Activated B cell treated with CpG ODN at 0.5 μM for 24 hours (primary cell): ENCODE measurements around the gene PTPN7. TPM values are rescaled to one million over a fixed set of nuclear protein-coding genes. Genes with fewer than 3 reads are reported as not detected.

Experiments used
- ATAC-seq: fragments of 200-7000 bp; cut with Tn5 transposase; one replicate; pipeline ENCODE4 v1.10.0; 2021; ENCODE audit warnings: low read depth, mild to moderate bottlenecking, moderate library complexity
- CTCF ChIA-PET: fragments of 350-600 bp; sonication (Branson Sonifier 250); formaldehyde crosslinking; loops from one replicate; lab custom pipeline; 2021; ENCODE audit warnings: antibody characterized with exemption; lab: Charles Lee
- POLR2A ChIA-PET: fragments of 350-600 bp; sonication (Branson Sonifier 250); formaldehyde crosslinking; loops from one replicate; lab custom pipeline; 2021; ENCODE audit warnings: antibody characterized with exemption; lab: Charles Lee
- DNase-seq: peaks from one replicate; pipeline ENCODE4 v3.0.0; 2022
- H3K27ac Mint-ChIP-seq: one replicate; pipeline ENCODE4 v1.8.0; 2020; ENCODE audit warnings: mixed read lengths
- H3K27me3 Mint-ChIP-seq: one replicate; pipeline ENCODE4 v1.8.0; 2021; ENCODE audit warnings: mixed read lengths
- H3K36me3 Mint-ChIP-seq: one replicate; pipeline ENCODE4 v1.8.0; 2021; ENCODE audit warnings: low read depth, mixed read lengths
- H3K4me1 Mint-ChIP-seq: one replicate; pipeline ENCODE4 v1.8.0; 2021; ENCODE audit warnings: mixed read lengths
- H3K4me3 Mint-ChIP-seq: one replicate; pipeline ENCODE4 v1.8.0; 2020; ENCODE audit warnings: mild to moderate bottlenecking, mixed read lengths
- H3K9me3 Mint-ChIP-seq: one replicate; pipeline ENCODE4 v1.8.0; 2020; ENCODE audit warnings: mixed read lengths
- CTCF ChIP-seq: fragments of 200-600 bp; IDR thresholded peaks from one replicate; pipeline ENCODE4 v1.8.0; 2022; ENCODE audit warnings: antibody characterized with exemption, mild to moderate bottlenecking
- intact Hi-C: fragments of 100-400 bp; cut with micrococcal nuclease; formaldehyde crosslinking; loops from one replicate; pipeline ENCODE4 v1.15.1; 2024
- total RNA-seq: library from RNA; stranded (reverse); gene quantifications from 2 replicates; pipeline ENCODE4 v1.2.3, GENCODE V29; 2022

Gene PTPN7
- total RNA-seq, 1 donor from 2014 or later = 31.0 TPM

- DNase-seq (no peak), ATAC-seq (no peak)
- Mint-ChIP-seq H3K4me1 (no peaks in the 10 kb centered on the region), H3K27me3 (peaks cover 20% of the 10 kb centered on the region), H3K27ac (no peak overlapping the region), H3K9me3 (no peaks in the 10 kb centered on the region), H3K4me3 (no peak overlapping the region), H3K36me3 (no peaks in the 10 kb centered on the region)
- TF ChIP-seq CTCF = no peak
- intact Hi-C loops = no loop called here
- CTCF ChIA-PET = no interaction called here
- POLR2A ChIA-PET = no interaction called here
Observed at GRCh38 chr1:202124142-202124541, 36.3 kb downstream of the PTPN7 start.

GRCh38 chr1:202123336-202123813, 37.0 kb downstream of the PTPN7 start:
- intact Hi-C loops = no loop called here

GRCh38 chr1:202122639-202123335, 37.6 kb downstream of the PTPN7 start, which contains the start of gene GPR37L1:
Gene GPR37L1, plus strand, starts transcription at chr1:202122917. Its CDS starts 47 bp downstream, at chr1:202122964.
- Mint-ChIP-seq H3K4me3 (no peak within 1 kb of the TSS), H3K27me3 (peaks cover 20% of the 10 kb centered on the region), H3K9me3 (no peaks in the 10 kb centered on the region), H3K36me3 (no peaks in the 10 kb centered on the region), H3K4me1 (no peaks in the 10 kb centered on the region), H3K27ac (no peak within 1 kb of the TSS)
- ATAC-seq = no peak
- ChIA-PET CTCF (no interaction called here), POLR2A (interaction anchor here (0.5 kb wide), 1 partner anchor 92 kb away, joined by 4 read pairs; no protein-coding TSS in a partner anchor)
- intact Hi-C loops = no loop called here
- DNase-seq = no peak
- TF ChIP-seq CTCF = no peak

More at GRCh38 chr1:202123336-202123813, 37.0 kb downstream of the PTPN7 start:
- H3K36me3 Mint-ChIP-seq = no peaks in the 10 kb centered on the region
- ChIA-PET POLR2A (interaction anchor here (0.5 kb wide), 1 partner anchor 92 kb away, joined by 4 read pairs; no protein-coding TSS in a partner anchor), CTCF (no interaction called here)
- no peak for ATAC-seq
- no peak overlapping the region for H3K4me3 Mint-ChIP-seq
- no peak overlapping the region for H3K27ac Mint-ChIP-seq
- peaks cover 20% of the 10 kb centered on the region for H3K27me3 Mint-ChIP-seq
- DNase-seq = no peak
- TF ChIP-seq CTCF = no peak
- H3K9me3 Mint-ChIP-seq = no peaks in the 10 kb centered on the region
- H3K4me1 Mint-ChIP-seq = no peaks in the 10 kb centered on the region

GRCh38 chr1:202121006-202121405, 39.4 kb downstream of the PTPN7 start:
- CTCF ChIA-PET = no interaction called here
- Mint-ChIP-seq H3K4me1 (no peaks in the 10 kb centered on the region), H3K4me3 (no peak overlapping the region), H3K27ac (no peak overlapping the region), H3K27me3 (peaks cover 20% of the 10 kb centered on the region), H3K36me3 (no peaks in the 10 kb centered on the region), H3K9me3 (no peaks in the 10 kb centered on the region)
- POLR2A ChIA-PET = no interaction called here
- DNase-seq (no peak), ATAC-seq (no peak)
- TF ChIP-seq CTCF = no peak
- intact Hi-C loops = no loop called here

- ChIA-PET POLR2A (interaction anchor here (0.6 kb wide), 1 partner anchor 12 kb away, joined by 4 read pairs; no protein-coding TSS in a partner anchor), CTCF (interaction anchor here (1.0 kb wide), 1 partner anchor 106 kb away, joined by 3 read pairs; no protein-coding TSS in a partner anchor)
- Mint-ChIP-seq H3K27me3 (peaks cover 9% of the 10 kb centered on the region), H3K9me3 (no peaks in the 10 kb centered on the region), H3K36me3 (no peaks in the 10 kb centered on the region), H3K4me3 (no peak overlapping the region), H3K4me1 (peaks cover 1% of the 10 kb centered on the region), H3K27ac (no peak overlapping the region)
- DNase-seq (no peak), ATAC-seq (no peak)
- no peak for TF ChIP-seq CTCF
- intact Hi-C loops = loop anchor here (5.0 kb wide), 1 partner anchor 111 kb away; no protein-coding TSS in a partner anchor
Observed at GRCh38 chr1:202117898-202118371, 42.5 kb downstream of the PTPN7 start.
